SK-N-SH treated with all-trans-retinoic acid at 6 μM for 48 hours (cell line): Measurements from ENCODE around the gene ZDHHC11.

Experiments
- CREB5 ChIP-seq: fragments of 250-450 bp; sonication (Bioruptor Pico); IDR thresholded peaks from 2 replicates; pipeline ENCODE4 v1.5.1; 2020; ENCODE audit warnings: low read depth, mild to moderate bottlenecking, moderate library complexity
- ISL1 ChIP-seq: fragments of 250-450 bp; sonication (Bioruptor Pico); IDR thresholded peaks from 2 replicates; pipeline ENCODE4 v2.1.2; 2022; ENCODE audit warnings: mild to moderate bottlenecking, moderate library complexity
- TOX ChIP-seq: fragments of 250-450 bp; sonication (Bioruptor Pico); IDR thresholded peaks from 2 replicates; pipeline ENCODE4 v1.8.0; 2021; ENCODE audit warnings: mild to moderate bottlenecking, moderate library complexity, borderline replicate concordance
- ZFP30 ChIP-seq: fragments of 450-650 bp; formaldehyde crosslinking; IDR thresholded peaks from 2 replicates; pipeline ENCODE4 v1.5.0; 2022; ENCODE audit warnings: mild to moderate bottlenecking, moderate library complexity
- ZNF8 ChIP-seq: fragments of 450-650 bp; formaldehyde crosslinking; IDR thresholded peaks from 2 replicates; pipeline ENCODE4 v1.5.0; 2020; ENCODE audit warnings: mild to moderate bottlenecking, moderate library complexity

GRCh38 chr5:891117-891836 is 40.5 kb upstream of the ZDHHC11 start:
- TF ChIP-seq TOX (no peak), ISL1 (no peak), ZFP30 (CRISPR knock-in tag) (no peak), CREB5 (no peak), ZNF8 (CRISPR knock-in tag) (no peak)
